HUES6 (cell line): ENCODE results near the gene UPF3B.
A peak's percentile ranks its signal among the peaks of the same experiment; 100 is the strongest.
"Not testable (repeated sequence)": the region's sequence is repeated elsewhere in the genome, so short reads cannot be mapped to it uniquely, and the experiment has no call there.

Experiments used
- H3K27ac ChIP-seq: 2 replicates; pipeline ENCODE4 v1.7.0; 2013; ENCODE audit warnings: low read depth, mild to moderate bottlenecking, low read length, inconsistent platforms
- H3K27me3 ChIP-seq: 2 replicates; pipeline ENCODE4 v1.6.1; 2013; ENCODE audit warnings: low read length; ENCODE audit not compliant: control insufficient read depth, insufficient read depth
- H3K36me3 ChIP-seq: 2 replicates; pipeline ENCODE4 v1.6.1; 2013; ENCODE audit warnings: low read length; ENCODE audit not compliant: control insufficient read depth, insufficient read depth
- H3K4me1 ChIP-seq: 2 replicates; pipeline ENCODE4 v1.6.1; 2013; ENCODE audit warnings: low read length; ENCODE audit not compliant: control insufficient read depth, insufficient read depth
- H3K4me3 ChIP-seq: 2 replicates; pipeline ENCODE4 v1.5.1; 2013; ENCODE audit warnings: low read depth, low read length
- H3K9ac ChIP-seq: one replicate; pipeline ENCODE4 v1.6.1; 2013; ENCODE audit warnings: mild to moderate bottlenecking, low read length
- H3K9me3 ChIP-seq: 2 replicates; pipeline ENCODE4 v1.6.1; 2013; ENCODE audit warnings: low read depth, low read length; ENCODE audit not compliant: control insufficient read depth, insufficient read depth

The UPF3B gene

GRCh38 chrX:119824221-119824620 is 28.5 kb downstream of the UPF3B start:
- not testable (repeated sequence) for H3K27me3 ChIP-seq, H3K9me3 ChIP-seq

GRCh38 chrX:119821703-119822102 is 31.1 kb downstream of the UPF3B start:
- H3K9me3 ChIP-seq, H3K9ac ChIP-seq, H3K4me1 ChIP-seq, H3K27ac ChIP-seq, H3K36me3 ChIP-seq, H3K27me3 ChIP-seq, H3K4me3 ChIP-seq: not testable (repeated sequence)

More at GRCh38 chrX:119824221-119824620, 28.5 kb downstream of the UPF3B start:
- H3K27ac ChIP-seq, H3K9ac ChIP-seq, H3K4me3 ChIP-seq, H3K36me3 ChIP-seq, H3K4me1 ChIP-seq: not testable (repeated sequence)

- Histone ChIP-seq H3K27me3 (no peaks in the 10 kb centered on the region), H3K4me3 (no peak overlapping the region), H3K4me1 (no peaks in the 10 kb centered on the region), H3K9me3 (peaks cover 3% of the 10 kb centered on the region; the same call in 1 of the 2 replicates), H3K27ac (no peak overlapping the region), H3K36me3 (no peaks in the 10 kb centered on the region), H3K9ac (no peak overlapping the region)
These were observed 35.6 kb downstream of the UPF3B start for GRCh38 chrX:119817130-119817690.

GRCh38 chrX:119816300-119816699 is 36.5 kb downstream of the UPF3B start:
- H3K9ac ChIP-seq: no peak overlapping the region
- no peaks in the 10 kb centered on the region for H3K4me1 ChIP-seq
- no peaks in the 10 kb centered on the region for H3K27me3 ChIP-seq
- no peaks in the 10 kb centered on the region for H3K36me3 ChIP-seq
- no peak overlapping the region for H3K4me3 ChIP-seq
- no peak overlapping the region for H3K27ac ChIP-seq
- H3K9me3 ChIP-seq: peaks cover 4% of the 10 kb centered on the region; the same call in 1 of the 2 replicates

GRCh38 chrX:119809185-119809666 is 43.5 kb downstream of the UPF3B start:
- no peaks in the 10 kb centered on the region for H3K36me3 ChIP-seq
- H3K27me3 ChIP-seq: no peaks in the 10 kb centered on the region
- no peak overlapping the region for H3K27ac ChIP-seq
- no peaks in the 10 kb centered on the region for H3K4me1 ChIP-seq
- peaks cover 19% of the 10 kb centered on the region for H3K9me3 ChIP-seq
- no peak overlapping the region for H3K9ac ChIP-seq
- H3K4me3 ChIP-seq: no peak overlapping the region

GRCh38 chrX:119808461-119808860 is 44.3 kb downstream of the UPF3B start:
- peaks cover 19% of the 10 kb centered on the region for H3K9me3 ChIP-seq
- not testable (repeated sequence) for H3K27ac ChIP-seq, H3K27me3 ChIP-seq, H3K4me1 ChIP-seq, H3K36me3 ChIP-seq, H3K4me3 ChIP-seq, H3K9ac ChIP-seq

GRCh38 chrX:119802546-119802945 is 50.2 kb downstream of the UPF3B start:
- Histone ChIP-seq H3K9me3 (peaks cover 8% of the 10 kb centered on the region), H3K36me3 (no peaks in the 10 kb centered on the region), H3K4me3 (no peak overlapping the region), H3K9ac (no peak overlapping the region), H3K27me3 (no peaks in the 10 kb centered on the region), H3K4me1 (no peaks in the 10 kb centered on the region), H3K27ac (no peak overlapping the region)

- H3K9me3 ChIP-seq: peaks cover 8% of the 10 kb centered on the region
- no peak overlapping the region for H3K27ac ChIP-seq
- H3K27me3 ChIP-seq: no peaks in the 10 kb centered on the region
- no peaks in the 10 kb centered on the region for H3K36me3 ChIP-seq
- H3K9ac ChIP-seq: no peak overlapping the region
- H3K4me1 ChIP-seq: no peaks in the 10 kb centered on the region
- H3K4me3 ChIP-seq: no peak overlapping the region
These were observed 51.2 kb downstream of the UPF3B start for GRCh38 chrX:119801253-119802221.

- Histone ChIP-seq H3K36me3 (peaks cover 37% of the 10 kb centered on the region), H3K4me3 (peak within 1 kb of the TSS; percentile 96), H3K9me3 (peaks cover 6% of the 10 kb centered on the region; the same call in 1 of the 2 replicates), H3K4me1 (no peaks in the 10 kb centered on the region), H3K27me3 (no peaks in the 10 kb centered on the region), H3K27ac (peak within 1 kb of the TSS; percentile 96), H3K9ac (peak within 1 kb of the TSS; percentile 96)
These were observed 61.1 kb downstream of the UPF3B start, which contains the start of gene RPL39 for GRCh38 chrX:119791437-119792231. TSS of gene RPL39 (minus strand) at chrX:119791630. CDS start at chrX:119791576, 54 bp downstream.

- peak overlapping the region; percentile 96 for H3K27ac ChIP-seq
- H3K9ac ChIP-seq: peak overlapping the region; percentile 96
- H3K36me3 ChIP-seq: peaks cover 42% of the 10 kb centered on the region
- peak overlapping the region; percentile 96 for H3K4me3 ChIP-seq
- H3K9me3 ChIP-seq: peaks cover 6% of the 10 kb centered on the region; the same call in 1 of the 2 replicates
- no peaks in the 10 kb centered on the region for H3K4me1 ChIP-seq
- no peaks in the 10 kb centered on the region for H3K27me3 ChIP-seq
These were observed 61.8 kb downstream of the UPF3B start for GRCh38 chrX:119790977-119791436.
